Panc1 (cell line): ENCODE results near the gene RNF186. TPM values are rescaled to one million over a fixed set of nuclear protein-coding genes. Genes with fewer than 3 reads are reported as not detected.
"Not testable (repeated sequence)": the region's sequence is repeated elsewhere in the genome, so short reads cannot be mapped to it uniquely, and the experiment has no call there.

Source experiments
- ATAC-seq: fragments of 200-7000 bp; cut with Tn5 transposase; 2 replicates; pipeline ENCODE4 v1.9.1; 2020; ENCODE audit warnings: mild to moderate bottlenecking, moderate library complexity
- BruUV-seq: library from RNA; stranded (reverse); fragments of 400-500 nt; replicated peaks from 2 replicates; lab custom pipeline; 2021; lab: Mats Ljungman, UMichigan
- CTCF ChIA-PET: fragments of 300-600 bp; sonication (Branson Sonifier 250); formaldehyde crosslinking; loops from one replicate; lab custom pipeline; 2022; ENCODE audit warnings: antibody characterized with exemption; lab: Charles Lee
- POLR2A ChIA-PET: fragments of 300-600 bp; sonication (Branson Sonifier 250); formaldehyde crosslinking; loops from one replicate; lab custom pipeline; 2022; ENCODE audit warnings: antibody characterized with exemption; lab: Charles Lee
- DNase-seq: peaks from one replicate; pipeline ENCODE4 v3.0.0-alpha.2; 2010; ENCODE audit warnings: low read depth, low spot score
- H3K27ac ChIP-seq: 2 replicates; pipeline ENCODE4 v1.5.1; 2011; ENCODE audit warnings: mild to moderate bottlenecking, low read length, inconsistent platforms
- H3K27me3 ChIP-seq: fragments of 200-500 bp; sonication (Bioruptor generic); 2 replicates; pipeline ENCODE4 v1.6.0; 2014; ENCODE audit warnings: low read length, inconsistent platforms; ENCODE audit not compliant: control insufficient read depth, insufficient read depth
- H3K36me3 ChIP-seq: fragments of 200-500 bp; sonication (Bioruptor generic); 2 replicates; pipeline ENCODE4 v1.5.1; 2014; ENCODE audit warnings: inconsistent platforms, mild to moderate bottlenecking, low read length, moderate library complexity; ENCODE audit not compliant: control insufficient read depth, insufficient read depth
- H3K4me1 ChIP-seq: 2 replicates; pipeline ENCODE4 v1.5.1; 2011; ENCODE audit warnings: inconsistent platforms, mild to moderate bottlenecking, low read length, moderate library complexity; ENCODE audit not compliant: control insufficient read depth, insufficient read depth
- H3K4me3 ChIP-seq, 2 experiments: 2 replicates each; pipeline ENCODE4 v1.5.1; 2011 to 2012; ENCODE audit warnings: low read depth in 2 of 2, low read length in 2 of 2, mild to moderate bottlenecking in 2 of 2, inconsistent platforms in 1 of 2, moderate library complexity in 1 of 2
- H3K9me3 ChIP-seq: fragments of 200-500 bp; sonication (Bioruptor generic); 2 replicates; pipeline ENCODE4 v1.5.1; 2014; ENCODE audit warnings: low read depth, mild to moderate bottlenecking, inconsistent platforms, low read length, moderate library complexity; ENCODE audit not compliant: control insufficient read depth, insufficient read depth
- POLR2AphosphoS5 ChIP-seq: IDR thresholded peaks from 2 replicates; pipeline ENCODE4 v1.6.1; 2012; ENCODE audit warnings: mild to moderate bottlenecking, low read depth, low read length, moderate library complexity
- SIN3A ChIP-seq: IDR thresholded peaks from 2 replicates; pipeline ENCODE4 v1.6.1; 2012; ENCODE audit warnings: low read depth, mild to moderate bottlenecking, low read length, moderate library complexity, borderline replicate concordance; ENCODE audit not compliant: insufficient read depth
- TCF7L2 ChIP-seq: IDR thresholded peaks from 2 replicates; pipeline ENCODE4 v1.6.1; 2011; ENCODE audit warnings: mild to moderate bottlenecking, low read depth, low read length, inconsistent platforms
- in situ Hi-C: cut with HindIII; loops from 2 replicates; pipeline ENCODE4 v1.10.0; 2016; ENCODE audit warnings: low sequenced_read_pairs, low pct_unique_long_range_greater_than_20kb
- intact Hi-C: fragments of 100-400 bp; cut with micrococcal nuclease; formaldehyde crosslinking; loops from one replicate; pipeline ENCODE4 v1.10.0; 2022; ENCODE audit not compliant: unreplicated experiment
- total RNA-seq: library from RNA; stranded (reverse); gene quantifications from one replicate; pipeline ENCODE4 v1.2.1, GENCODE V29; 2021; ENCODE audit not compliant: unreplicated experiment
- TF ChIP-seq, protein P1 (sequence below): fragments of 450-650 bp; IDR thresholded peaks from 2 replicates; pipeline ENCODE4 v1.5.1; 2017; ENCODE audit warnings: mild to moderate bottlenecking
- TF ChIP-seq, protein P2 (sequence below), 2 experiments: IDR thresholded peaks; 2 replicates each; pipeline ENCODE4 v1.6.1; 2011 to 2012; ENCODE audit warnings: low read depth in 2 of 2, control low read depth in 1 of 2, low read length in 1 of 2, mild to moderate bottlenecking in 1 of 2, moderate library complexity in 1 of 2; ENCODE audit not compliant: insufficient read depth in 1 of 2

Gene RNF186
- total RNA-seq, 1 experiment from 2014 or later = not detected

DNA sequence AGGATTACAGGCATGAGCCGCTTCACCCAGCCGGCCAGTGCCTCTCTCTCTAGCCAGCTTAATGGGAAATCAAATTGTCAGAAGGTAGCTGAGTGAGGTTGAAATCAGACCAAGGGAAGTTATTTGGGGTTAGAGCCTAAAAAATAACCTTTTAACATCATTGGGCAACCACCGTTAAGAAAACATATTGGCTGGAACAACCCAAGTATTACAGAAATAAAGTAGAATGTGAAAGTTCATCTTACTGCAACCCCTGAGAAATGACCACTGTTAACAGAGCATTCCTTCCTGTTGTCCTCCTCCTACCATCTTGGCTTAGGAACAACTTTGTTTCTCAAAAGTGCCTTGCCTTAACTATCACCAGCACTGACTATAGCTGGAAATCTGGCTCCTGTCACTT lies 3.2 kb upstream of the RNF186 start:
- Histone ChIP-seq H3K27ac (no peak overlapping the region), H3K4me1 (no peaks in the 10 kb centered on the region), H3K27me3 (no peaks in the 10 kb centered on the region), H3K9me3 (no peaks in the 10 kb centered on the region), H3K36me3 (no peaks in the 10 kb centered on the region), H3K4me3 (no peak overlapping the region)
- intact Hi-C loops (no loop called here), in situ Hi-C loops (no loop called here)
- no peak for TF ChIP-seq TCF7L2
- TF ChIP-seq, protein P1, sequence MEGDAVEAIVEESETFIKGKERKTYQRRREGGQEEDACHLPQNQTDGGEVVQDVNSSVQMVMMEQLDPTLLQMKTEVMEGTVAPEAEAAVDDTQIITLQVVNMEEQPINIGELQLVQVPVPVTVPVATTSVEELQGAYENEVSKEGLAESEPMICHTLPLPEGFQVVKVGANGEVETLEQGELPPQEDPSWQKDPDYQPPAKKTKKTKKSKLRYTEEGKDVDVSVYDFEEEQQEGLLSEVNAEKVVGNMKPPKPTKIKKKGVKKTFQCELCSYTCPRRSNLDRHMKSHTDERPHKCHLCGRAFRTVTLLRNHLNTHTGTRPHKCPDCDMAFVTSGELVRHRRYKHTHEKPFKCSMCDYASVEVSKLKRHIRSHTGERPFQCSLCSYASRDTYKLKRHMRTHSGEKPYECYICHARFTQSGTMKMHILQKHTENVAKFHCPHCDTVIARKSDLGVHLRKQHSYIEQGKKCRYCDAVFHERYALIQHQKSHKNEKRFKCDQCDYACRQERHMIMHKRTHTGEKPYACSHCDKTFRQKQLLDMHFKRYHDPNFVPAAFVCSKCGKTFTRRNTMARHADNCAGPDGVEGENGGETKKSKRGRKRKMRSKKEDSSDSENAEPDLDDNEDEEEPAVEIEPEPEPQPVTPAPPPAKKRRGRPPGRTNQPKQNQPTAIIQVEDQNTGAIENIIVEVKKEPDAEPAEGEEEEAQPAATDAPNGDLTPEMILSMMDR = no peak
- CTCF ChIA-PET = no interaction called here
- POLR2A ChIA-PET = interaction anchor here (0.6 kb wide), 1 partner anchor 41 kb away, joined by 16 read pairs; no protein-coding TSS in a partner anchor
- no peak for ATAC-seq
- no TSS peak for BruUV-seq
- no peak for DNase-seq

DNA sequence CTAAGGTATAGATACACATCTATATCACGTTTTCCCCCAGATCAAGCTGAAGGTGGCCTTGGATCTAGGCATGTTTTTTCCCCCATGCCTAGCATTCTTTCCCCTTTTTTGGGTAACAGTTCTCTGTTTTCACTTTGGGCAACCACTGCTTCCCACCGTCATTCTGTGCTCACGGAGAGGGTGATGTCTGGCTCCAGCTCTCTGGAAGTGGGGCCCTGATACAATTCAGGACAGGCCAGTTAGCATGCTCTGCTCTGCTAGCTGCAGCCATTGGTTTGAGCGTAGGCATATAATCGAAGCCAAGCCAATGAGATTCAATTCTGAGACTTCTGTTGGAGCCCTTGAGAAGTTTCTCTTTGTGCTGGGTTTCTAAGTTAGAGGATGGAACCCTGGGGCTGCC lies 2.1 kb upstream of the RNF186 start:
- TF ChIP-seq POLR2AphosphoS5 (no peak), SIN3A (no peak), TCF7L2 (no peak)
- TF ChIP-seq, protein P2, sequence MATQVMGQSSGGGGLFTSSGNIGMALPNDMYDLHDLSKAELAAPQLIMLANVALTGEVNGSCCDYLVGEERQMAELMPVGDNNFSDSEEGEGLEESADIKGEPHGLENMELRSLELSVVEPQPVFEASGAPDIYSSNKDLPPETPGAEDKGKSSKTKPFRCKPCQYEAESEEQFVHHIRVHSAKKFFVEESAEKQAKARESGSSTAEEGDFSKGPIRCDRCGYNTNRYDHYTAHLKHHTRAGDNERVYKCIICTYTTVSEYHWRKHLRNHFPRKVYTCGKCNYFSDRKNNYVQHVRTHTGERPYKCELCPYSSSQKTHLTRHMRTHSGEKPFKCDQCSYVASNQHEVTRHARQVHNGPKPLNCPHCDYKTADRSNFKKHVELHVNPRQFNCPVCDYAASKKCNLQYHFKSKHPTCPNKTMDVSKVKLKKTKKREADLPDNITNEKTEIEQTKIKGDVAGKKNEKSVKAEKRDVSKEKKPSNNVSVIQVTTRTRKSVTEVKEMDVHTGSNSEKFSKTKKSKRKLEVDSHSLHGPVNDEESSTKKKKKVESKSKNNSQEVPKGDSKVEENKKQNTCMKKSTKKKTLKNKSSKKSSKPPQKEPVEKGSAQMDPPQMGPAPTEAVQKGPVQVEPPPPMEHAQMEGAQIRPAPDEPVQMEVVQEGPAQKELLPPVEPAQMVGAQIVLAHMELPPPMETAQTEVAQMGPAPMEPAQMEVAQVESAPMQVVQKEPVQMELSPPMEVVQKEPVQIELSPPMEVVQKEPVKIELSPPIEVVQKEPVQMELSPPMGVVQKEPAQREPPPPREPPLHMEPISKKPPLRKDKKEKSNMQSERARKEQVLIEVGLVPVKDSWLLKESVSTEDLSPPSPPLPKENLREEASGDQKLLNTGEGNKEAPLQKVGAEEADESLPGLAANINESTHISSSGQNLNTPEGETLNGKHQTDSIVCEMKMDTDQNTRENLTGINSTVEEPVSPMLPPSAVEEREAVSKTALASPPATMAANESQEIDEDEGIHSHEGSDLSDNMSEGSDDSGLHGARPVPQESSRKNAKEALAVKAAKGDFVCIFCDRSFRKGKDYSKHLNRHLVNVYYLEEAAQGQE (IDR thresholded peaks at IDR 0.05; ENCODE audit: insufficient read depth in 1 of 2, low read depth in 2 of 2, low read length in 1 of 2) = no peak
- TF ChIP-seq, protein P1 = no peak
- intact Hi-C loops (no loop called here), in situ Hi-C loops (no loop called here)
- H3K36me3 ChIP-seq = no peaks in the 10 kb centered on the region
- no TSS peak for BruUV-seq
- H3K4me3 ChIP-seq = no peak overlapping the region
- ChIA-PET CTCF (interaction anchor here (0.6 kb wide), 1 partner anchor 1735 kb away, joined by 9 read pairs; no protein-coding TSS in a partner anchor), POLR2A (no interaction called here)
- no peaks in the 10 kb centered on the region for H3K9me3 ChIP-seq
- H3K27ac ChIP-seq = no peak overlapping the region
- H3K4me1 ChIP-seq = no peaks in the 10 kb centered on the region
- ATAC-seq = no peak
- no peak for DNase-seq
- no peaks in the 10 kb centered on the region for H3K27me3 ChIP-seq

GRCh38 chr1:19816737-19817086 lies 1.6 kb upstream of the RNF186 start:
- in situ Hi-C loops, H3K4me1 ChIP-seq, ATAC-seq, POLR2A ChIA-PET, intact Hi-C loops, H3K4me3 ChIP-seq, BruUV-seq, H3K27me3 ChIP-seq, DNase-seq, H3K27ac ChIP-seq, H3K36me3 ChIP-seq, H3K9me3 ChIP-seq: not testable (repeated sequence)
- CTCF ChIA-PET = interaction anchor here (0.6 kb wide), 1 partner anchor 1735 kb away, joined by 9 read pairs; no protein-coding TSS in a partner anchor
